Measurements from ENCODE around the gene FRAS1.
"Not testable (repeated sequence)": the region's sequence is repeated elsewhere in the genome, so short reads cannot be mapped to it uniquely, and the experiment has no call there.

Gene FRAS1

GRCh38 chr4:78292341-78292740 lies 235.2 kb downstream of the FRAS1 start:
- DNase-seq: no peak

DNA sequence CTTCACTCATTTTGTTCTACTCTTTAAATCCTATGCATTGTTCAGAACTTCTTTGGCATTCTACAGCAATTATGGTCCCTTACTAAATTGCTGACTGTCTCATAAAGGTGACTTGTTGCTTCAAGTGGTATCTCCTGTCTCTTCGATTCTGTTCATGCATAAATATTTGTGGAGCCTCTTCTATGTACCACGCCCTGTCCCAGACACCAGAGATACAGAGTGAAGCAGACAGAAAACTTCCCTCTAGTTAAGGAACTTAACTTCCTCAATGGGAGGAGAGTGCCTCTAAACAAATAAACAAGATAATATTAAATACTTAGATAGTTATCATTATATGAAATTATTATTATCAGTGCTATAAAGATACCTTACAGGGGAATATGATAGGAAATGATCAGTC lies 235.7 kb downstream of the FRAS1 start:
- no peak for DNase-seq

DNA sequence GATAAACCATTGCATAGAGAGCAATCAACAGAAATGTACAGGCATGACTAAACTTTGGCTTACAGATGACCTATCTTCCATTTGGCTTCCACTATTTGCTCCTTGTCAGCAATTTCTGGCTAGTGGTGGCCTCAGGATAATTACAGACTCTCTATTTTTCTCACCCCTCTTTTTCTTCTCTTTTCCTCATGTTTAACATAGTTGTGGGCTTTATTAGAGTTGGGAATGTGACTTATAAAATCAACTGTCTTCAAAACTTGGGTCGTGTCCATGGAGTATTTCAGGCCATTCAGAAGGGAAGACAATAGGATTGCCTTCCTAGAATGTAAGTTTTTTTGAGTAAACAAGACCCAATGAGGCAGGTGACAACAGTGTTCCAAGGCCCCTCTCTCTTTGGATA lies 236.2 kb downstream of the FRAS1 start:
- no peak for DNase-seq

GRCh38 chr4:78293821-78294301 lies 236.7 kb downstream of the FRAS1 start:
- DNase-seq: no peak

DNA sequence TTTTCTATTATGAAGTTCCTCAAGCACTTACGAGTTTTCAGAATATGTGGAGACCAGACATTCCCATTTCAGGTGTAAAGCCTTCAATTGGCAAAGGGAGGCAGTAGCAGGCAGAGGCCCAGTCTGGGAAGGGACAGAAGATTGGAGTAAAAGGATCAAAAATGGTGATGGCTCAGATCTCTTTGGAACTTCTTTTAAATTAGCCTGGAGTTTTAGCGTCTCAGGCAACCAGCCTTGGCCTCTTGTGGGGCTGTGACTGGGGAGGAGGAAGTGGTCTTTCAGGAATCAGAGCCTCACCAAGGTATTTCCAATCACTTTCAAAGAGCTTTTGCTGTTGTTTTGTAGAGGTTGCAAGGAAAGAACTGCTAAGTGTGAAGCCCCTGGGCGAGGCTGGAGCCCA lies 239.1 kb downstream of the FRAS1 start:
- DNase-seq: no peak

DNA sequence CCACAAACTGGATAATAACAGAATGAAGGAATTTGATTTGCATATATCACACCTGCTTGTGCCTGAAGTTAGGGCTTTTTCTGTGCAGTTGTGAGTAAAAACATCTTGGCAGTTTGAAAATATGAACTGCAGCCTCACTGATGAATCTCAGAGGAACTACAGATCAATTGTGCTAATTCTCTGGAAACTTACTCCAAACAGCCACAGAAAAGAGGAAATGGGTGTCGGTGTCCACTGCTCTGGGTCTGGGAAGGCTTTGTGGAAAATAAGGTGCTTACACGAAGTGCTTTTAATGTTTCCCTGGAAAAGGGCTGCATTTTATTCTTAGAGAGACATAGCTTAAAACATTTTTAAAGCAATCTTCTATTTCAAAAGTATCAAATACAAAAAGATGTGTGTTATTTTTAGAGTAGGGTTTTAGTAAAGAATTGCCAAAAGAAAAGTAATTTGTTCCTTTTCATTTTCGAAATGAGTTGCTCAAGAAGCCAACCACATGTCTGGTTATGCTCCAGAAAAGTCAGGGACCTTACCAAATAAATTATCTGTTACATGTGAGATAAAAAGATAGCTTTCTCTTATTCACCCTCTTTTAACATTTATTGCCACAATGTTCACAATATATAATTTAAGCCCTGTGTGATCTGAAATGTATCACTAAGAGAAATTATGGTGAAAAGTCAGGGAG lies 240.1 kb downstream of the FRAS1 start:
- no peak for DNase-seq

DNA sequence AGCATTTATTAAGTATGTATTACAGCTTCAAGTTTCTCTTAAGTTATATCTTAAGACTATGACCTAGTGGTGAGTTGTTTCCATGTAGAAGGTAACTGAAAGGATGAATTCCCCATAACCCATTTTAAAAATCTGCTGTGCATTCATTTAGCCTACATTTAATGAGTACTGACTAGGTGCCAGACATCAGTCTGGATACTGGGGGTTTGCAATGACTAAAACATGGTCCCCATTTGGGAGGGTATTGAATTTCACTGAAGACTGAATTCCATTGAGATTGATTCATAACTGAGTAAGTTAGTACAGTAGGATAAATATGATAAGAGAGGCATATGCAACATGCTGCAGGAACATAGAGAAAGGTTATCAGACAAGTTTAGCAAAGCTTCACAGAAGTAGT lies 241.5 kb downstream of the FRAS1 start:
- DNase-seq: no peak

GRCh38 chr4:78299565-78299972 lies 242.4 kb downstream of the FRAS1 start:
- DNase-seq: no peak

DNA sequence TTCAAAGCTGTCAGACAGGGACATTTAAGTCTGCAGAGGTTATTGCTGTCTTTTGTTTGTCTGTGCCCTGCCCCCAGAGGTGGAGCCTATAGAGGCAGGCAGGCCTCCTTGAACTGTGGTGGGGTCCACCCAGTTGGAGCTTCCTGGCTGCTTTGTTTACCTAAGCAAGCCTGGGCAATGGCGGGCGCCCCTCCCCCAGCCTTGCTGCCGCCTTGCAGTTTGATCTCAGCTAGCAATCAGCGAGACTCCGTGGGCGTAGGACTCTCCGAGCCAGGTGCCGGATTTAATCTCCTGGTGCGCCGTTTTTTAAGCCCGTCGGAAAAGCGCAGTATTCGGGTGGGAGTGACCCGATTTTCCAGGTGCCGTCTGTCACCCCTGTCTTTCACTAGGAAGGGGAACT lies 250.1 kb downstream of the FRAS1 start:
- DNase-seq: not testable (repeated sequence)

- no peak for DNase-seq
Measured at GRCh38 chr4:78308517-78308916, 251.4 kb downstream of the FRAS1 start.

- DNase-seq: no peak
Measured at GRCh38 chr4:78309352-78309751, 252.2 kb downstream of the FRAS1 start.

- DNase-seq: no peak
Measured at GRCh38 chr4:78310007-78310739, 253.1 kb downstream of the FRAS1 start.

DNA sequence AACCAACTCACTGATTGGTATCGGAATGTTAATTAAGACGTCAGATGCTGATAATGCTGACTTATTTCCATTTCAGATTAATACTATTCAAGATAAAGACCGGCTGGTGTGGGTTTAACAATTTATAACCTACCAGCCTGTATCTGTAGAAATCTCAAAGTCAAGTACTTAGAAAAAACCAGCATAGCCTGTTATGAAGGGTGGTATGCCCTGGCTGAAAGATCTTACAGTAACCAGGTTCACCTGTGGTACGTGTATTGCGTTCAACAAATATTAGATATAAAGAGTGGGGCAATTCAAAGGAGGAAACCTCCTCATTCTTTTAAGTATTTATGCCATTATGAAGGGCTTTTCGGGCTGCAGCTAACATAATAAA lies 253.6 kb downstream of the FRAS1 start:
- no peak for DNase-seq

DNA sequence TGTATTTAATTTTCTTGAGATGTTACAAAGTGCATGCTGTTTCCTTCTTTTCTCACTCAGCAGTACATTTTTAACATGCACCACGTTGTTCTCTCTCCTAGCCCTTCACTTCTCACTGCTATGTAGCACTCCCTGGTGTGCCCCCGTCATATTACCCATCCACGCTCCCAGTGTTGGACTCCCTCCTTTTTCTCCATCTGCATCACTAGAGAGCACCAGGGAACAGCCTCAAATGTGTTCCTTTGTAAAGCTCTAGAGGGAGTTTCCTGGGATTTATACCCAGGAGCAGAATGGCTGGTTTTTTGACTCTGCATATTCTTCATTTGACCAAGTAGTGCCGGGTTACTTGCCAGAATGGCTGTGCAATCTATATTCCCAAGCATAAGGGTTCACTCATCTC lies 254.2 kb downstream of the FRAS1 start:
- DNase-seq: no peak

DNA sequence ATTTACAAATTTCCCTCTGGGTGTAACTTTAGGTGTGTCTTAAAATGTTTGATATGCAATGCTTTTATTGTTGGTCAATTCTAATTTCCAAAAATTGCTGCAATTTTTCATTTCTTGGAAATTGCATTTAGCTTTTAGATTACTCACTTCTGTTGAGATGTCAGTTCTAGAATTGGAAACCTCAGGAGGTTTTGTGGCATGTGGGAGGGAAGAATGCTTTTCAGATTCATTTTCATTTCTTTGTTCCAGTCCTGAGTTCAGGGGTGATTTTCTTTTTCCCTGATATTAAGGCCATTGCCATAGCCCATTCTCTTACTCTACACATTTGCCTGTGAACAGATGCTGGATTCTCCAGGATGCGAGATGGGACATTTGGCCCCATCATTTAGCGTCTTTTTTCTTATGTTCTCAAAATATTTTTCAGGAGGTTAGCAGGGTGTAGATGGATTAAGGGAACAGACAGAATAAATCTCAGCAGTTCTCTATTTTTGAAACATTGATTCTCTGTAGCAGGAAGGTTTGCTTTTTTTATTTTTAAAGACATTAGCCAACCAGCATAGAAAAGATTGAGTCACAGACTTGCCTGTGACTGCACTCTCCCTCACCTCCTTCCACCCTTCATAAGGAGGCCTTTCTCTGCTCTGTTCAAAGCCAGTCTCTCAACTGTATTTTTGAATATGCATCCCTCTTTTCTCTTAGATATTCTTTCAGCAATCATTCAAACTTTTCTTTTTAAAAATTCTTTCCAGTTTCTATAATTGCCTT lies 256.0 kb downstream of the FRAS1 start:
- no peak for DNase-seq

DNA sequence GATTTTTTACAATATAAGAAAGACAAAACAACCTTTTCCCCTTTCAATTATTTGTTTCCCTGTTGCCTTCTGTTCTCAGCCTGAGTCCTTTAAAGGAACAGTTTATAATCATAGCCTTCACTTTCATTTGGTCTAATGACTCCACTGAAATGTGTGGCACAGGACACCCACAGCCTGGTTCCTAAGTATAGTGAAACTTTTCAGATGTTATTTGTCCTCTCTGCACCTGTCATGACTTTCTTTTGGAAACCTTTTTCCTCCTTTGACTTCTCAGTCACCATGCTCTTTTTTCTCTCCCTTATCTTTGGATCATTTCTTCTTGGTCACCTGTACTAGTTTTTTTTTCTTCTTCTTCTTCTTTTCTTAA lies 256.6 kb downstream of the FRAS1 start:
- no peak for DNase-seq

DNA sequence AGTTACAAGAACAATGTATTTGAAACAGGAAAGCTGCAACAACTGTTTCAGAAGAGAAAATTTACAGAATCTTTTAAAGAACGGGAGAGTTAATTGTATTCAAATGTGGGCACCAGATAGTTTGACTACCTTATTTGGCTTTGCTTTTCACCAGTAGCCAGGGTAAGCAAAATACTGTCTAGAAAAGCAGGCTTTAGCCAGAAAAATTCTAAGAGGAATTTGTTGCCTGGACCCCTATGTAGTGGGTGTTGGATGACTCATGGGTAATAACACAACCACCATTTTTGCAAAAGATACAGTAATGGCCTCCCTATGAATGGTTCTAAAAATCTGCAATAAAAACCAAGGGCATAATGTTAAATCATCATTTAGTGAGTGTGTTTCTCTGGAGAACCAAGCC lies 261.0 kb downstream of the FRAS1 start:
- no peak for DNase-seq

DNA sequence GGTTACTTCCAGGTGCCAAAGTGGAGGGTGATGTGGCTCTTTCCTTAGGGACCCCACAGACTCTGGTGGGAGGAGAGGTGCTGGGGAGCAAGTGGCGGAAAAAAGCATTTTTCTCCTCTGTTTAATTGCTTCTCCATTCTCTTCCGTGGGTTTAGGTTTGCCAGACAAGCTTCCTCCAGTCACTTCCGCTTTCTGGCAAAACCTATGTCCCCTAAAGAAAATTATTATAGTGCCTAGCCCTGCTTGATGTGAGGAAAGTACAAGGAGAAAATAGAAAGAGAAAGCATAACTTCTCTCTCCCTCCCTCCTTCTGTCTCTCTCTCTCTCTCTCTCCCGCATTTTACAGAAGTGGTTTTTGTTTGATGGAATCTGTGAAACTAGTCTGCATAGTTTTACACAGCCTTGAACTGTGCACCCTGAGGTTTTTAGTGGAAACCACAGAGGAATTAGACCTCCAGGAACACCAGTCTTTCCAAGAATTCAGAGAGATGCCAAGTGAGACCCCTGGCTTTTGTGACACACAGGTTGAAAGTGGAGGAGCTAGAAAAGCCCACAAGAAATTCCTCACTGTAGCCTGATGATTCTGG lies 263.3 kb downstream of the FRAS1 start:
- DNase-seq: no peak

GRCh38 chr4:78322032-78322431 lies 264.9 kb downstream of the FRAS1 start:
- DNase-seq: no peak

GRCh38 chr4:78323439-78323838 lies 266.3 kb downstream of the FRAS1 start:
- no peak for DNase-seq

DNA sequence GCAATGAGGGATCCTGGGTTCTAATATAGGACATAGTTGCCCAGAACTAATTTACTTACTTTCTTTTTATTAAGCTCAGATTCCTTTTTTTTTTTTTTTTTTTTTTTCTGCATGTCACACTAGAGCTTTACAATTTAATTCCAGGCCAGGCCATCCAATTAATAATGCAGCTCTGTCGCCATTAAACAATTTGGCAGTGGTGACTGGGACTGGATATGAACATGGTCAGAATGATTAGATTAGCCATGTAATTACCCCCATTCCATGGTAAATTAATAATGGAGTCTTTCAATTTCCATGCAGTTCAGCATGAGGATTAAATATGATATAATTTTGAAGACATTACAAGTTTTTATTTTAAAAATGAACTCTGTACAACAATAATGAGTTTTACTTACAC lies 267.5 kb downstream of the FRAS1 start:
- DNase-seq: no peak

DNA sequence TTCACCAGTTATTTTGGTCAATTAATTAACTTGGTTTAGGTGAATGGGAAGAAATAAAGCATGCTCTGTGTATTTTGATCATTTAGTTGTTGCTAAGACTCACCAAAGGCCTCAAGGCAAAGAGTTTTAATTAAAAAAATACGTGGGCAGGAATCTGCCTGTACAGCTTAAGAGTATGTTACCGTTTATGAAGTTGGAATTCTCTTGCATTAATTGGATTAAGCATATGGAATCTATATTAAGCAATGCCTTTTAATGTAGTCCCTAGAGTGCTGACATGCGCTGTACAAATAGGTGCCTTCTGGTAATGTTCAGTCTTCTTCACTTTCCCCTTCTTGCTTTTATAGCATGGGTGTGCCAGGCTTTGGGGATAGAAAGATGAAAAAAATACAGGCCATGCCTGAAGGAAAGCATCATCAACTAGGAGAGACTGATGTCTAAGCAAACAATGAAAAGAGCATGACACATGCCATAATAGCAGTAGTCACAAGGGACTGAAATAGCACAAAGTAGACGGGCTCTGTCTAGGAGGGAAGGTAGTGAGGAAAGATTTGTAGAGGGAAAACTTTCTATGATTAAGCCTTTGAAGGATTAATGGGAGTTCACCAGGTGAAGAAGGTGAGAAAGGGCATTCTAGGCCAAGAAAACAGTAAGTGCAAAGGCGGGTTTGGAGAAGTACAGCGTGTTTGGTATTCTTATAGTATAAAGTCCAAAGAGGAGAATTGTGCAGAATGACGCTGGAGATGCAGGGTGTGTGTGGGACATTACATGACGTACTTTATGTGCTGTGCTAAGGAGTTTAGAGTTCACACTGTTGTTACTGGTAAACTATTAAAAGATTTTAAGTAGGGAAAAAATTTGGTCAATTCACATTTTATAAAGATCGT lies 268.4 kb downstream of the FRAS1 start:
- DNase-seq: no peak
